Activated T-cell treated with anti-CD3 and anti-CD28 coated beads, Interleukin-2, amount 50 U/mL, for 24 hours (primary cell): ENCODE data around the gene TATDN2.

Experiments used
- DNase-seq: peaks from one replicate; pipeline ENCODE4 v3.0.0-alpha.2; 2020
- H3K27ac Mint-ChIP-seq: 2 replicates; pipeline ENCODE4 v1.8.0; 2020; ENCODE audit warnings: mild to moderate bottlenecking, mixed read lengths
- H3K27me3 Mint-ChIP-seq: 2 replicates; pipeline ENCODE4 v1.8.0; 2020; ENCODE audit warnings: mixed read lengths
- H3K36me3 Mint-ChIP-seq: 2 replicates; pipeline ENCODE4 v1.8.0; 2020; ENCODE audit warnings: low read depth, mixed read lengths
- H3K4me1 Mint-ChIP-seq: 2 replicates; pipeline ENCODE4 v1.8.0; 2020; ENCODE audit warnings: low read depth, mixed read lengths
- H3K4me3 Mint-ChIP-seq: 2 replicates; pipeline ENCODE4 v1.8.0; 2020; ENCODE audit warnings: mild to moderate bottlenecking, moderate library complexity, mixed read lengths
- H3K9me3 Mint-ChIP-seq: 2 replicates; pipeline ENCODE4 v1.8.0; 2020; ENCODE audit warnings: mixed read lengths

The TATDN2 gene

GRCh38 chr3:10272977-10273376 is 24.7 kb downstream of the TATDN2 start:
- peaks cover 94% of the 10 kb centered on the region for H3K36me3 Mint-ChIP-seq
- DNase-seq, result peak; percentile 15
- peaks cover 58% of the 10 kb centered on the region for H3K4me1 Mint-ChIP-seq
- H3K27me3 Mint-ChIP-seq, result no peaks in the 10 kb centered on the region
- peak overlapping the region; percentile 57 for H3K27ac Mint-ChIP-seq
- no peaks in the 10 kb centered on the region for H3K9me3 Mint-ChIP-seq
- H3K4me3 Mint-ChIP-seq, result no peak overlapping the region

GRCh38 chr3:10273702-10274305 is 25.5 kb downstream of the TATDN2 start:
- no peaks in the 10 kb centered on the region for H3K27me3 Mint-ChIP-seq
- H3K4me3 Mint-ChIP-seq, result peak overlapping the region; percentile 5
- no peaks in the 10 kb centered on the region for H3K9me3 Mint-ChIP-seq
- H3K36me3 Mint-ChIP-seq, result peaks cover 94% of the 10 kb centered on the region
- peaks cover 57% of the 10 kb centered on the region for H3K4me1 Mint-ChIP-seq
- H3K27ac Mint-ChIP-seq, result peak overlapping the region; percentile 64
- no peak for DNase-seq

- H3K4me3 Mint-ChIP-seq, result no peak overlapping the region
- H3K4me1 Mint-ChIP-seq, result peaks cover 59% of the 10 kb centered on the region
- H3K36me3 Mint-ChIP-seq, result peaks cover 94% of the 10 kb centered on the region
- H3K9me3 Mint-ChIP-seq, result no peaks in the 10 kb centered on the region
- no peaks in the 10 kb centered on the region for H3K27me3 Mint-ChIP-seq
- DNase-seq, result no peak
- peak overlapping the region; percentile 64 for H3K27ac Mint-ChIP-seq
Observed at GRCh38 chr3:10274601-10275000, 26.3 kb downstream of the TATDN2 start.

GRCh38 chr3:10277115-10277625 is 28.9 kb downstream of the TATDN2 start:
- Mint-ChIP-seq H3K27me3 (no peaks in the 10 kb centered on the region), H3K4me3 (no peak overlapping the region), H3K36me3 (peaks cover 92% of the 10 kb centered on the region), H3K27ac (peak overlapping the region; percentile 71), H3K9me3 (no peaks in the 10 kb centered on the region), H3K4me1 (peaks cover 61% of the 10 kb centered on the region)
- no peak for DNase-seq

GRCh38 chr3:10278501-10278900 is 30.2 kb downstream of the TATDN2 start:
- Mint-ChIP-seq H3K9me3 (no peaks in the 10 kb centered on the region), H3K4me1 (peaks cover 61% of the 10 kb centered on the region), H3K4me3 (no peak overlapping the region), H3K36me3 (peaks cover 92% of the 10 kb centered on the region), H3K27ac (peak overlapping the region; percentile 77), H3K27me3 (no peaks in the 10 kb centered on the region)
- DNase-seq, result no peak

- Mint-ChIP-seq H3K27ac (peak overlapping the region; percentile 81), H3K27me3 (no peaks in the 10 kb centered on the region), H3K36me3 (peaks cover 93% of the 10 kb centered on the region), H3K9me3 (no peaks in the 10 kb centered on the region), H3K4me3 (no peak overlapping the region), H3K4me1 (peaks cover 63% of the 10 kb centered on the region)
- no peak for DNase-seq
Observed at GRCh38 chr3:10279384-10280176, 31.3 kb downstream of the TATDN2 start.

GRCh38 chr3:10280177-10280529 is 31.9 kb downstream of the TATDN2 start:
- Mint-ChIP-seq H3K9me3 (no peaks in the 10 kb centered on the region), H3K4me1 (peaks cover 67% of the 10 kb centered on the region), H3K27ac (peak overlapping the region; percentile 81), H3K27me3 (no peaks in the 10 kb centered on the region), H3K36me3 (peaks cover 96% of the 10 kb centered on the region), H3K4me3 (no peak overlapping the region)
- no peak for DNase-seq

- Mint-ChIP-seq H3K9me3 (no peaks in the 10 kb centered on the region), H3K4me1 (peaks cover 69% of the 10 kb centered on the region), H3K27ac (peak overlapping the region; percentile 81), H3K27me3 (no peaks in the 10 kb centered on the region), H3K36me3 (peaks cover 95% of the 10 kb centered on the region), H3K4me3 (no peak overlapping the region)
- peak; percentile 23 for DNase-seq
Observed at GRCh38 chr3:10280571-10280970, 32.3 kb downstream of the TATDN2 start.

- Mint-ChIP-seq H3K9me3 (no peaks in the 10 kb centered on the region), H3K27ac (peak overlapping the region; percentile 84), H3K36me3 (peaks cover 95% of the 10 kb centered on the region), H3K4me3 (no peak overlapping the region), H3K4me1 (peaks cover 79% of the 10 kb centered on the region), H3K27me3 (no peaks in the 10 kb centered on the region)
- no peak for DNase-seq
Observed at GRCh38 chr3:10281951-10282350, 33.7 kb downstream of the TATDN2 start.

GRCh38 chr3:10283638-10284037 is 35.4 kb downstream of the TATDN2 start:
- Mint-ChIP-seq H3K4me1 (peaks cover 74% of the 10 kb centered on the region), H3K36me3 (peaks cover 94% of the 10 kb centered on the region), H3K9me3 (no peaks in the 10 kb centered on the region), H3K4me3 (no peak overlapping the region), H3K27me3 (no peaks in the 10 kb centered on the region), H3K27ac (peak overlapping the region; percentile 68)
- DNase-seq, result no peak

GRCh38 chr3:10284496-10284895 is 36.2 kb downstream of the TATDN2 start:
- Mint-ChIP-seq H3K36me3 (peaks cover 94% of the 10 kb centered on the region), H3K27me3 (no peaks in the 10 kb centered on the region), H3K9me3 (no peaks in the 10 kb centered on the region), H3K27ac (peak overlapping the region; percentile 78), H3K4me3 (no peak overlapping the region), H3K4me1 (peaks cover 67% of the 10 kb centered on the region)
- no peak for DNase-seq

- DNase-seq, result no peak
Observed at GRCh38 chr3:10285272-10286132, 37.2 kb downstream of the TATDN2 start.

GRCh38 chr3:10286133-10286524 is 37.9 kb downstream of the TATDN2 start:
- H3K27me3 Mint-ChIP-seq, result no peaks in the 10 kb centered on the region

More at GRCh38 chr3:10285272-10286132, 37.2 kb downstream of the TATDN2 start:
- peaks cover 57% of the 10 kb centered on the region for H3K4me1 Mint-ChIP-seq
- peak overlapping the region; percentile 78 for H3K27ac Mint-ChIP-seq
- peaks cover 92% of the 10 kb centered on the region for H3K36me3 Mint-ChIP-seq
- no peak overlapping the region for H3K4me3 Mint-ChIP-seq
- no peaks in the 10 kb centered on the region for H3K9me3 Mint-ChIP-seq
- no peaks in the 10 kb centered on the region for H3K27me3 Mint-ChIP-seq

GRCh38 chr3:10286596-10287295 is 38.5 kb downstream of the TATDN2 start:
- peaks cover 93% of the 10 kb centered on the region for H3K36me3 Mint-ChIP-seq
- peaks cover 53% of the 10 kb centered on the region for H3K4me1 Mint-ChIP-seq
- no peak for DNase-seq
- H3K4me3 Mint-ChIP-seq, result no peak overlapping the region
- H3K27me3 Mint-ChIP-seq, result no peaks in the 10 kb centered on the region
- peak overlapping the region; percentile 61 for H3K27ac Mint-ChIP-seq
- H3K9me3 Mint-ChIP-seq, result no peaks in the 10 kb centered on the region

More at GRCh38 chr3:10286133-10286524, 37.9 kb downstream of the TATDN2 start:
- peak overlapping the region; percentile 74 for H3K27ac Mint-ChIP-seq
- H3K36me3 Mint-ChIP-seq, result peaks cover 92% of the 10 kb centered on the region
- H3K4me3 Mint-ChIP-seq, result no peak overlapping the region
- H3K4me1 Mint-ChIP-seq, result peaks cover 50% of the 10 kb centered on the region
- no peaks in the 10 kb centered on the region for H3K9me3 Mint-ChIP-seq
- DNase-seq, result no peak
